Astrocyte (in vitro differentiated cells and primary cell): Measurements from ENCODE around the gene RNF157.

Source experiments
- EZH2 ChIP-seq: IDR thresholded peaks from 2 replicates; pipeline ENCODE4 v1.6.1; 2012; ENCODE audit warnings: mild to moderate bottlenecking, low read length, inconsistent platforms; ENCODE audit not compliant: insufficient read depth
- TF ChIP-seq, protein P1 (sequence below): IDR thresholded peaks from 2 replicates; pipeline ENCODE4 v1.5.1; 2011; ENCODE audit warnings: low read depth, mild to moderate bottlenecking, inconsistent platforms, low read length, moderate library complexity; ENCODE audit not compliant: insufficient read depth

DNA sequence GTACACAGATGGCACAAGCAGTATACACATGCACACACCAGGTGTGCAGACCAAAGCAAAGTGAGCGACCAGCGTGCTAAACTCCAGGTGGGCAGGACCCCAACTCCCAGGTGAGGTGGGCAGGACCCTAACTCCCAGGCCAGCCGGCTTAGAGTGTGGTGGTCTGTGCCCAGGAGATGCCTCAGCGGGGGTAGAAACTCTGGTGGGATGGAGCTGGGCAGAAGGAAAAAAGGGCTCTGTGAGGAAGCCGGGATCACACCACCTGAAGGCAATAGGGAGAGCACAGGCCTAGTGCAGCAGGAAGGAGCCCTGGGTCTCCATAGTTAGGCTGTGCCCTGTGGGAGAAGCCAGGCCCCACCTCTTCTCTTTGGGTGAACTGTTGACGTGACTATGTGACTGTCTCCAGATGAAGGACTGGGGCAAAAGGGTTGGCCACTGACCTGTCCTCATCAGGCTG, 97.7 kb downstream of the RNF157 start:
- TF ChIP-seq, protein P1, sequence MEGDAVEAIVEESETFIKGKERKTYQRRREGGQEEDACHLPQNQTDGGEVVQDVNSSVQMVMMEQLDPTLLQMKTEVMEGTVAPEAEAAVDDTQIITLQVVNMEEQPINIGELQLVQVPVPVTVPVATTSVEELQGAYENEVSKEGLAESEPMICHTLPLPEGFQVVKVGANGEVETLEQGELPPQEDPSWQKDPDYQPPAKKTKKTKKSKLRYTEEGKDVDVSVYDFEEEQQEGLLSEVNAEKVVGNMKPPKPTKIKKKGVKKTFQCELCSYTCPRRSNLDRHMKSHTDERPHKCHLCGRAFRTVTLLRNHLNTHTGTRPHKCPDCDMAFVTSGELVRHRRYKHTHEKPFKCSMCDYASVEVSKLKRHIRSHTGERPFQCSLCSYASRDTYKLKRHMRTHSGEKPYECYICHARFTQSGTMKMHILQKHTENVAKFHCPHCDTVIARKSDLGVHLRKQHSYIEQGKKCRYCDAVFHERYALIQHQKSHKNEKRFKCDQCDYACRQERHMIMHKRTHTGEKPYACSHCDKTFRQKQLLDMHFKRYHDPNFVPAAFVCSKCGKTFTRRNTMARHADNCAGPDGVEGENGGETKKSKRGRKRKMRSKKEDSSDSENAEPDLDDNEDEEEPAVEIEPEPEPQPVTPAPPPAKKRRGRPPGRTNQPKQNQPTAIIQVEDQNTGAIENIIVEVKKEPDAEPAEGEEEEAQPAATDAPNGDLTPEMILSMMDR: no peak
- TF ChIP-seq EZH2: no peak
